Osteoblast (primary cell): ENCODE data around the gene PPIL1. TPM values are rescaled to one million over a fixed set of nuclear protein-coding genes. Genes with fewer than 3 reads are reported as not detected.
"Not testable (repeated sequence)": the region's sequence is repeated elsewhere in the genome, so short reads cannot be mapped to it uniquely, and the experiment has no call there.

Experiments used
- DNase-seq: peaks from one replicate; pipeline ENCODE4 v3.0.0; 2011; ENCODE audit warnings: low spot score, mixed read lengths; ENCODE audit not compliant: insufficient read length; ENCODE audit errors: missing footprints
- H2AFZ ChIP-seq: 2 replicates; pipeline ENCODE4 v1.6.0; 2011; ENCODE audit warnings: mild to moderate bottlenecking, low read length
- H3K27ac ChIP-seq: 2 replicates; pipeline ENCODE4 v1.5.1; 2011; ENCODE audit warnings: mild to moderate bottlenecking, low read depth, low read length, moderate library complexity
- H3K27me3 ChIP-seq: 2 replicates; pipeline ENCODE4 v1.6.0; 2012; ENCODE audit warnings: mild to moderate bottlenecking, control low read depth, inconsistent platforms, low read length, moderate library complexity; ENCODE audit not compliant: insufficient read depth
- H3K36me3 ChIP-seq: 2 replicates; pipeline ENCODE4 v1.5.1; 2011; ENCODE audit warnings: mild to moderate bottlenecking, low read length, control low read depth, moderate library complexity; ENCODE audit not compliant: insufficient read depth
- H3K4me1 ChIP-seq: 2 replicates; pipeline ENCODE4 v1.5.1; 2011; ENCODE audit warnings: mild to moderate bottlenecking, low read length, control low read depth, moderate library complexity; ENCODE audit not compliant: insufficient read depth
- H3K4me2 ChIP-seq: 2 replicates; pipeline ENCODE4 v1.6.0; 2011; ENCODE audit warnings: mild to moderate bottlenecking, low read length; ENCODE audit not compliant: insufficient read depth
- H3K4me3 ChIP-seq: fragments of 200-600 bp; sonication (generic); 3 replicates; pipeline ENCODE4 v1.5.1; 2012; ENCODE audit warnings: mild to moderate bottlenecking, low read length, inconsistent platforms; ENCODE audit not compliant: insufficient read depth
- H3K79me2 ChIP-seq: 2 replicates; pipeline ENCODE4 v1.6.0; 2012; ENCODE audit warnings: mild to moderate bottlenecking, low read length, control low read depth, inconsistent platforms; ENCODE audit not compliant: insufficient read depth
- H3K9me3 ChIP-seq: 2 replicates; pipeline ENCODE4 v1.5.1; 2011; ENCODE audit warnings: low read depth, low read length, control low read depth
- H4K20me1 ChIP-seq: 2 replicates; pipeline ENCODE4 v1.6.0; 2012; ENCODE audit warnings: mild to moderate bottlenecking, low read length, control low read depth; ENCODE audit not compliant: insufficient read depth
- total RNA-seq: library from RNA; depleted of rRNA; stranded (reverse); fragments of >200 nt; gene quantifications from 2 replicates; pipeline ENCODE4 v1.2.3, GENCODE V29; 2012
- TF ChIP-seq, protein P1 (sequence below): IDR thresholded peaks from 2 replicates; pipeline ENCODE4 v1.5.1; 2011; ENCODE audit warnings: mild to moderate bottlenecking, low read depth, low read length, moderate library complexity; ENCODE audit errors: extremely low read depth

Gene PPIL1
- total RNA-seq, 1 donor = 9.8 TPM

DNA sequence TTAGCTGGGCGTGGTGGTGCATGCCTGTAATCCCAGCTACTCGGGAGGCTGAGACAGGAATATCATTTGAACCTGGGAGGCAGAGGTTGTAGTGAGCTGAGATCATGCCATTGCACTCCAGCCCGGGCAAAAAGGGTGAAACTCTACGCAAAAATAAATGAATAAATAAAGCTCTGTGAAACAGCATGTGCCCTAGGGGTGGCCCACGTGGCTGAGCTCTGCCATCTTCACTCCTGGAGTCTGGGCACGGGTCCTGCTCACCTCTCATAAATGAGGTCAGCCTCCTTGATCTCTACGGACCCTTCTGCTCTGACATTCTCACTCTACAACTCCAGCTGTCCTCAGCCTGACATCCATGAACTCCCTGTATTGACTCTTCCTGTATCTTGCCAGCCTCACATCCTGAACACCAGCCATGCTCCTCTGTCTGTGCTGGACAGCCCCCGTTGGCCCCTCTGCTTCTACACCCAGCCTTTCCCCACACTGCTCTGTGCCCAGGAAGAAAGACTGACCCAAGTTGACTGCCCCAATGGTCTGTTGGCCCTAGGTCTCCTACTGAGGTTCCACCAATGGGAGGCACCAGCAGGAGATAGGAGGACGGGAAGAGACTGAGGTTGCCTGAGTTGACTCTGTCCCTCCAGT is 57.3 kb downstream of the PPIL1 start:
- TF ChIP-seq, protein P1, sequence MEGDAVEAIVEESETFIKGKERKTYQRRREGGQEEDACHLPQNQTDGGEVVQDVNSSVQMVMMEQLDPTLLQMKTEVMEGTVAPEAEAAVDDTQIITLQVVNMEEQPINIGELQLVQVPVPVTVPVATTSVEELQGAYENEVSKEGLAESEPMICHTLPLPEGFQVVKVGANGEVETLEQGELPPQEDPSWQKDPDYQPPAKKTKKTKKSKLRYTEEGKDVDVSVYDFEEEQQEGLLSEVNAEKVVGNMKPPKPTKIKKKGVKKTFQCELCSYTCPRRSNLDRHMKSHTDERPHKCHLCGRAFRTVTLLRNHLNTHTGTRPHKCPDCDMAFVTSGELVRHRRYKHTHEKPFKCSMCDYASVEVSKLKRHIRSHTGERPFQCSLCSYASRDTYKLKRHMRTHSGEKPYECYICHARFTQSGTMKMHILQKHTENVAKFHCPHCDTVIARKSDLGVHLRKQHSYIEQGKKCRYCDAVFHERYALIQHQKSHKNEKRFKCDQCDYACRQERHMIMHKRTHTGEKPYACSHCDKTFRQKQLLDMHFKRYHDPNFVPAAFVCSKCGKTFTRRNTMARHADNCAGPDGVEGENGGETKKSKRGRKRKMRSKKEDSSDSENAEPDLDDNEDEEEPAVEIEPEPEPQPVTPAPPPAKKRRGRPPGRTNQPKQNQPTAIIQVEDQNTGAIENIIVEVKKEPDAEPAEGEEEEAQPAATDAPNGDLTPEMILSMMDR = no peak
- Histone ChIP-seq H3K79me2 (no peaks in the 10 kb centered on the region), H4K20me1 (no peaks in the 10 kb centered on the region), H3K9me3 (no peaks in the 10 kb centered on the region), H3K27ac (no peak overlapping the region), H3K4me3 (no peak overlapping the region), H3K4me1 (no peaks in the 10 kb centered on the region), H3K4me2 (no peak overlapping the region), H3K27me3 (peaks cover under 1% of the 10 kb centered on the region), H2AFZ (no peak overlapping the region), H3K36me3 (no peaks in the 10 kb centered on the region)
- DNase-seq = peak; percentile 14

DNA sequence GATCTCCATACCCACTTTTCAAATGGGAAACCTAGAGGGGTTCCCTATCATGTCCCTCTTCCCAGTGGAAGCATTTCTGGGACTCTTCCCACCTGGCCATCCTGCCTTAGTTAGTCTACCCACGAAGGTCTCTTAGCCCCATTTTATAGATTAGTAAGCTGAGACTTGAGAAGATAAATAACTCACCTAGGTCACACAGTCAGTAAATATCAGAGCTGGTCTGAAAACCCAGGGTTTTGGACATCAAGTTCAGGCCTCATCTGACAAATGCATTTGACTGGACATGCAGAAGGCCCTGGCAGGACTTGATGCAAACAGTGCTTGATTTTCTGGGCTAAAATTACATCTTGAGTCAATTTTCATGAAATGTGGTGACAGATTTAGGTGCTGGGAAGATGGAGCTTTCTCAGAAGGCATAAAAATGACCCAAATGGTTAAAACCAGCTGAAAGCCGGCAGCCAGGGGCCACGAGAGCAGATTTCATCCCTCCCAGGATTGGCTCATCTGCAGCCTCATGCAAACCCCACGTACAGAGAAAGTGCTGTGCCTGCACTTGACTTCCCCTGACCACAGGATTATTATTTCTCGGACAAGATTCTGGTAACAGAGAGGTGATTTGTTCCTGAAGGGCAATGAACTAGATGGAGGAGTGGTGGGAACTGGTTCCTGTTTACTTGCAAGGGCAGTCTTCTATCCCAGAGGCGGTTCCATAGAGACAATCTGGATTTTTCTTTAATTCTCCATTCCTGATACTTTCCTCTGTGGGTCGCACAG is 58.5 kb downstream of the PPIL1 start:
- no peaks in the 10 kb centered on the region for H4K20me1 ChIP-seq
- H3K79me2 ChIP-seq = no peaks in the 10 kb centered on the region
- no peaks in the 10 kb centered on the region for H3K4me1 ChIP-seq
- H3K27me3 ChIP-seq = peaks cover 3% of the 10 kb centered on the region
- peak; percentile 48 for DNase-seq
- H3K27ac ChIP-seq = no peak overlapping the region
- no peaks in the 10 kb centered on the region for H3K9me3 ChIP-seq
- no peak overlapping the region for H3K4me3 ChIP-seq
- H2AFZ ChIP-seq = no peak overlapping the region
- TF ChIP-seq, protein P1 = no peak
- no peak overlapping the region for H3K4me2 ChIP-seq
- H3K36me3 ChIP-seq = no peaks in the 10 kb centered on the region

DNA sequence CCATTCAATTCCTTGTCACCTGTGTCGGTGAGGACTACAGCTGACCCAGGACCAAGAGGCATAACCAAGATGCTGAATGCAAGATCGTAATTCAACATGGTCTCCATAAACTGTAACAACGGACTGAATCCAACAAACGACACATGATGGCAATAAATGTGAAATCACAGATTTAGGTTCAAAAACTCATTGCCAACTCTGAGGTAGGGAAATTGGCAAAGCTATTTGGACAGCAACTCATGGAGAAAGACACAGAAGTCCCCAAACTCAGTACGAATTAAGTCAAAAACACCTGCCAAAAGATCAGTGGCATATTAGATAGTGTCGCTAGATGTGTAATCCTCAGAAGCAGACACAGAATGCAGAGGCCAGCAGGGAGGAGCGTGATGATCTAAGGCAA is 60.4 kb downstream of the PPIL1 start:
- H3K27me3 ChIP-seq = peaks cover 3% of the 10 kb centered on the region
- H3K4me1 ChIP-seq = no peaks in the 10 kb centered on the region
- H3K27ac ChIP-seq = no peak overlapping the region
- no peaks in the 10 kb centered on the region for H4K20me1 ChIP-seq
- no peak overlapping the region for H2AFZ ChIP-seq
- H3K9me3 ChIP-seq = no peaks in the 10 kb centered on the region
- no peak overlapping the region for H3K4me2 ChIP-seq
- DNase-seq = peak; percentile 8
- TF ChIP-seq, protein P1 = no peak
- no peak overlapping the region for H3K4me3 ChIP-seq
- no peaks in the 10 kb centered on the region for H3K36me3 ChIP-seq
- H3K79me2 ChIP-seq = no peaks in the 10 kb centered on the region

DNA sequence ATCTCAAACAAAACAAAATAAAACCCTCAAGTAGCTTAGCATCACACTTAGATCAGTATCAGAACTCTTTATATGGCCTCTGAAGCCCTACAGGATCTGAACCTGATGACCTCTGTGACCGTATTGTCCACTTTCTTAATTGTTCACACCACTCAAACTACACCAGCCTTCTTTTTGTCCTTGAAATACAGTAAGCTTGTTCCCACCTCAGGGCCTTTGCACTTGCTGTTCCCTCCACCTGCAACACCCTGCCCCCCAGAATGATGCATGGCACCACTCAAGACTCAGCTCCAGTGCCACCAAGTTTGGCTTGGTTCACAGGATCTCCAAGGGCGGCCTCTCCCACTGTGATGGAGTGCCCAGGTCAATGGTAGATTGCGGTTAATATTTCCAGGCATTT is 61.1 kb downstream of the PPIL1 start:
- TF ChIP-seq, protein P1 = no peak

DNA sequence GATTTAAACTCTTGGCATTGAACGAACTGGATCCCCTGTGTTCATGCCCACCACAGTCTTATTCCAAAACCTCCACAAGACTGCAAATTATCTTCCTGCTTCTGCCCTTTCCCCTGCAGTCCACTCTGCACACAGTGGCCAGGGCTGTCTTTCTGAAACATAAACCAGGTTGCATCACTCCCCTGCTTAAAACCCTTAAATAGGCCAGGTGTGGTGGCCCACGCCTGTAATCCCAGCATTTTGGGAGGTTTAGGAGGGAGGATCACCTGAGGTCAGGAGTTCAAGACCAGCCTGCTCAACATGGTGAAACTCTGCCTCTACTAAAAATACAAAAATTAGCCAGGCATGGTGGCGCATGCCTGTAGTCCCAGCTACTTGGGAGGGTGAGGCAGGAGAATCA is 61.6 kb downstream of the PPIL1 start:
- H3K4me1 ChIP-seq, H2AFZ ChIP-seq, H3K79me2 ChIP-seq, H3K4me2 ChIP-seq, H4K20me1 ChIP-seq, H3K9me3 ChIP-seq, H3K27me3 ChIP-seq, H3K4me3 ChIP-seq, H3K36me3 ChIP-seq, H3K27ac ChIP-seq, DNase-seq: not testable (repeated sequence)

More for the DNA sequence above, 61.1 kb downstream of the PPIL1 start:
- H4K20me1 ChIP-seq = no peaks in the 10 kb centered on the region
- no peak overlapping the region for H3K4me2 ChIP-seq
- DNase-seq = no peak
- H2AFZ ChIP-seq = no peak overlapping the region
- no peaks in the 10 kb centered on the region for H3K4me1 ChIP-seq
- no peaks in the 10 kb centered on the region for H3K9me3 ChIP-seq
- H3K27me3 ChIP-seq = peaks cover 3% of the 10 kb centered on the region
- H3K4me3 ChIP-seq = no peak overlapping the region
- no peak overlapping the region for H3K27ac ChIP-seq
- H3K36me3 ChIP-seq = no peaks in the 10 kb centered on the region
- H3K79me2 ChIP-seq = no peaks in the 10 kb centered on the region
